GM11168 (cell line): ENCODE results near the gene SLC12A5.

Source experiments
- in situ Hi-C: fragments of 300-500 bp; cut with MboI; formaldehyde crosslinking; loops from one replicate; pipeline ENCODE4 v1.12.0; 2022; ENCODE audit warnings: low sequenced_read_pairs; ENCODE audit not compliant: unreplicated experiment

Gene SLC12A5

DNA sequence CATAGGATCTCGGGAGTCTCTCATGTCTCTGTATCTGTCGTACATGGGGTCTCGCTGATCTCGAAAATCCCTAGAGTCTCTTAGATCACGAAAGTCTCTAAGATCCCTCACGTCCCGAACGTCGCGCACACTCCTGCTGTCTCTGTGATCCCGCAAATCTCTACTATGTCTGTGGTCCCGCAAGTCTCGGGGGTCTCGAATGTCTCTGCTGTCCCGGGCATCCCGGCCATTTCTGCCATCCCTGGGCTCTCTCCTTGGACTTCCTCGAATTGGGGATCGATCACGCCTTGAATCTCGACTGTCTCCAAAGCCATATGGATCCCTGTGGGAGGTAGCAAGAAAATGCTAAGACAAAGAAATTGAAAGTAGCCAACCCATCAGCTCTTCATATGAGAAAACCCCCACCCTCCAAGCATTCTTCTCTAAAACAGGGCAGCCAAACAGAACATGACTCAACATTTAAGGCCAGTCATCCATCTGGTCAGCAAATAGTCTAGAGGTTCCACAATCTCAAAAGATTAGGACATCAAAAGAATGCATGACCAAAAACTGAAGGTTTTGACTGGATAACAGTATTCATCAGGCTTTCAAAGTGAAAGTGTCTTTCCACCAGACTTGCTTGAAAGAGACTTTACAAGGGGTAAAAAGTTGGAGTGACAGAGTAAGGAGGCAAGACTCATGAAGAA lies 41.3 kb downstream of the SLC12A5 start:
- in situ Hi-C loops: no loop called here

DNA sequence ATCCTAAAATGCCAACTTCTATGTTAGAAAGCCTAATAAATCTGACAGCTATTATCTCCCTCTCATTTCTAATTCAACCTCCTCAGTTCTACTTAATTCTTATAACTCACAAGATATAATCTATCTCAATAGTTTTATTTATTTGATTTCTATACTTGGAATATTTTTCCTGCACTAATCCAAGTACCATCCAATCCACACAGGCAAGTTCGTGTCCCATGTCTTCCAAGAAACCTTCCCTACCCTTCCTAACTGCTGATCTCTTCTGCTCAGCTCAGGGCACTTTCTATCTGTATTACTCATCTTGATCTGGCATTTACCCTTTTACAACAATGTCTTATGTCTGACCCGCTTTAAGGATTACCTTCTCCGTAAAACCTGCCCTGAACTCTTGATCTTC lies 42.6 kb downstream of the SLC12A5 start:
- in situ Hi-C loops: no loop called here

DNA sequence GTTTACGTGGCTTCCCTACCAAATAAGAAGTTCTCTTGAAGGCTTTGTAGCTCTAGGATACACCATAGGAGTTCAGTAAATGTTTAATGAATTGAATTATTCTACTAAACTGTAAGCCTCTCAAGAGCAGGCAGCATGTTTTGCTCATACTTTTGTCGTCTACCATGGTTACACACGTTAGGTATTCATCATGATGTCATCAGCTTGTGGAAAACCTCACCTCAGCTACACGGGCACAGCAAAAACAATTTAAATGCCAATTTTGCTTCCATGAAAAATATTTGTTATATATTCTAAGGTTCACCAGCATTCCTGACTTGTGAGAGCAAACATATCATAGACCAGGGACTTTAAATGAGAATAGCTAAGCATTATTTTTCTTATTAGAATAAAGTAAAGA lies 44.0 kb downstream of the SLC12A5 start:
- in situ Hi-C loops: no loop called here

DNA sequence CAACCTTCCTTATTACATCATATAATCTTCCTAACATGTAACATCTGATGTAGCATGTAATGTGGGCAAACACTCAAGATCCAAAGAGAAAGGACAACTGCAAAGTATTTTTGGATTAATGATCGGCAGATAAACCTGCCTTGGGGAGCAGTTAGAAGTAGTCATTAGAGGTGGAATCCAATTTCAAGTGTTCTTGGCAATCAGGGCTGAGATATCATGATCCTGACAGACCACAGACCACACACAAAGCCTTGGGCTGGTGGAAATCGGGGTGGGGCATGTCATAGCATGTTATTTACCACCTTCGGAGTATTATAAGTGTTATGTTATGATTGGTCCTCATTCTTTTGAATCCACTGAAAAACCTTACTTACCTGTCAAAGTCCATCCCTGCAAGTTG lies 44.4 kb downstream of the SLC12A5 start:
- in situ Hi-C loops: no loop called here

DNA sequence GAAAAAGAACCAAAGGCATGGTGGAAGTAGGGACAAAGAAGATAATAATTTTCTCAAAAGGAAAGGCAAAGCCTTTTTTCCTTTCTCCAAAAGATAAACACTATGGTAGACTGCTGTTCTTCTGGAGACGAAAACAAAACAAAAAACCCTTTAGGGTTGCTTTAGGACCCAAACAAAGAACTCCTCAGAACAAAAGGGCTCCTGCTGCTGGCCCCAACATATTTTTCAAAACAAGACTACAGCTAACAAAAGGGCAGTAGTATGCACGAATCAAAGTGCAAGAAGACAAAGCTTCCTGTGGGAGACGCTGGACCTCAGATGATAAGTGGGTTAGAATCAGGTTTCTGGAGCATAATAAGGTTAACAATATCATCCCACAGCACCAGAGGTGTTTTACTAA lies 45.0 kb downstream of the SLC12A5 start:
- in situ Hi-C loops: no loop called here

DNA sequence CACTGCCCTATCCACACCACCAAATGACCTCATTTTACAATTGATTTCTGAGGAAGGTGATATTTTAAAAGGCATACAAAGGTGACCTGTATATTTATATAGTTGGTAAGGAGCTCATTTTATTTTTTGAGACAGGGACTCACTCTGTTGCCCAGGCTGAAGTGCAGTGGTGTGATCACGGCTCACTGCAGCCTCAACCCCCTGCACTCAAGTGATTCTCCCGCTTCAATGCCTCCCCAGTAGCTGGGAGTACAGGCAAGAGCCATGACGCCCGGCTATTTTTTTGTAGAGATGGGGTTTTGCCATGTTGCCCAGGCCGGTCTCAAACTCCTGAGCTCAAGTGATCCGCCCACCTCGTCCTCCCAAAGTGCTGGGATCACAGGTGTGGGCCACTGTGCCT lies 47.8 kb downstream of the SLC12A5 start:
- in situ Hi-C loops: no loop called here

DNA sequence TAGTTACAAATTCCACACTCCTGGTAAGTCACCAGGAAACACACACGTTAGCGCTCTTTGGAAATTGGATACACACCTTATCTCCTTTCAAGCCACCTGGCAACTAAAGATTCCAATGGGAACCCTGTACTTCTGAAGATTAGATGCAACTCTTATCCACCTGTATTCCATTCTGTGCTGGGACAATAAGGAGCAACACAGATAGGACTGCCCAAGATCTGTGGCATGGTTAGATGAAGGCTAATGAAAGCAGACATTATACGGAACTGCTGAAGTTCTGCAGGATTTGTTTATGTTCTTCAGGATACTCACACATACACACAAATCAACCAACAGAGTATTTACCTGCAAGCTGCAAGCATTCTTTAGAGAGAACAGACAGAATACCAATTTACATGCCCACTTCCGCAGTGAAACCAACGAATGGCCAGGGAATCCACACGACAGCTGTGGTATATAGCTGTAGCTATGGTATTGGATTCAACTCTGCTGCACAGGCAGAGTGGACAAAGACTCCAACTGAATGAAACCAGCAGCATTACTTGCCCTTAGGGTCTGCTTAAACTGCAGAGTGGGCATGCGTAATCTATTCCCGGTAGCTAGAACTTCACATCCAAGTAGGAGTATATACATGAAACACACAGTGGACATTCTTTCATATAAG lies 48.8 kb downstream of the SLC12A5 start:
- in situ Hi-C loops: no loop called here

DNA sequence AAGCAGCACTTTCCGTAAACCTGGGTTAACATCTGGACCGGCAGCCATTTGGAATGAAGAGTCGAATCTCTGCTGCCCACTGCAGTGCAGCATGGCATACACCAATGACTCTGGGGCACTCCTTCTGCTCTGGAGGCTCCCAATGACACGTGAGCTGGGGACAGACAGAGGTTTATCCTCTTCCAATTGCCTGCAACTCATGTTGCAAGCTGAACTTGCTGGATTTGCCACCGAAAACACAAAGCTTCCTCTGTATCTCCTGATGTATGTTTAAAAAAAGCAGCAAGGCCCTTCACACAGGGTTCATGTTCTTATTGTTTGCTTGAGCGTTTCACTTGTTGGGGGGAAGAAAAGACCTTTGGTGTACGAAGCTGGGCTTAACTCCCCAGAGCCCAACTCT lies 49.9 kb downstream of the SLC12A5 start:
- in situ Hi-C loops: no loop called here

DNA sequence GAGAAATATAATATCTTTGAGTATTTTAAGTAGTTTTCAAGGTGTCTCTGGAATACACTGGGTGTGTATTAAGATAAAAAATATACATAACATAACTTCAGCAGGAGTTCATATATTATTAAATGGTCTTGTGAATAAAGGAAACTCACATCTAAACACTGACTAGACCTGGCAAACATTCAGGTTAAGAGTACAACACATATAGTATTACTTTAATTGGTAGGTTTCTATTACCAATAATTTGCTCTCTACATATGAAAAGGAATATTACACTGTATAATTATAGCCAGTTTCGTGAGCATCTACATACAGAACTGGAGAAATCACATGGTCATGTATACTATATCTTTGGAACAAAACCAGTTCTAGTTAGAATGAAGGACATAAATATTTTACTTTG lies 52.1 kb downstream of the SLC12A5 start:
- in situ Hi-C loops: no loop called here

DNA sequence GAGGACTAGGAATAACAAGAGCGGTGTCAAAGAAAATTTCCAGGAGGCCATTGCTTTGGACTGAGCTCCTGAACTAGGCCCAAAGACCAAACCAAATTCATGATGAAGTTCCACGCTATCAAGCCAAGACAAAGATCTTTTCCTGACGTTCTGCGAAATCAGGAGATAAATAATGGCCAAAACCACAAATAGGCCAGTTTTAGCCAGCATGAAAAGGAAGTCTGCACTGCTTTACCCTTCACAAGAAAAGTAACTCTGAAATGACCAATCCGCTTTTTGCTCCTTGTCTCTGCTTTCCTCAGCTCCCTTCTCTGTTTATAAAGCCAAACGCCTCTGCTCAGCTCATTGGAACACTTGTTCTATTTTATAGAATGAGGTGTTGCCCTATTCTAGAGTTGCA lies 54.1 kb downstream of the SLC12A5 start:
- in situ Hi-C loops: no loop called here

DNA sequence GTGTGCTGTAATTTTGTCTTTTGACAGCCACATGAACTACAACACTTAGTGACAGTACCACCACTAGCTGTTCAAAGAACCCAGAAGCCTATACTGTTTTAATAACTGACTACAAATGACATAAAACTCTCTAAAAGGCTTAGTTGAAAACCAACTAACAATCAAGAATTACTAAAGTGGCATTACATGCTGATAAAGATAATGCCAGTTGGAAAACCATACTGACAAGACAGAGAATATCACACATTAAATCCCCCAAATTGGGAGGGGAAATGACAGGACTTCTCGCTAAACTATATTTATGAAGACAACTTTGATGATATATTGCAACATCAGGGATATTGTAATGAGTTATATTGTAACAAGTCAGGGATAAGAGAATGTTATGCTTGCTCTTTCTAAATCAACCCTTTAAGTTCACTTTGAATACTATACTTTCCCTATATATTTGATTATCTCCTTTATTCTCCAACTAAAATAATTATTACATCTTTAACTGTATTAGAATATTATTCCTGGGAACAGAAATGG lies 54.6 kb downstream of the SLC12A5 start:
- in situ Hi-C loops: no loop called here

DNA sequence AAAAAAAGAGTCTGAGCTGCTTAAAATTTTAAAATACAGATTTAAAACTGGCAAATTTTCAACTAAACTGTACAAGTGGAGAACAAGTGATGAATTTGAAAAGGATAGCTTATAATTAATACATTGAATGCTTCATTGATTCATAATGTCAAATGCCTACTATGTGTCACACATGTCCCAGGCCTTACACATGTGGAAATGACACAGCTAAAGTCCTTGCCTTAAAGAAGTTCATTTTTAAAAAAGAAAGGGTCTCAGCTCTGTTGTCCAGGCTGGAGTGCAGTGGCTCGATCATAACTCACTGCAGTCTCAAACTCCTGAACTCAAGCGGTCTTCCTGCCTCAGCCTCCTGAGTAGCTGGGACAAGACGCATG lies 55.8 kb downstream of the SLC12A5 start:
- in situ Hi-C loops: no loop called here

DNA sequence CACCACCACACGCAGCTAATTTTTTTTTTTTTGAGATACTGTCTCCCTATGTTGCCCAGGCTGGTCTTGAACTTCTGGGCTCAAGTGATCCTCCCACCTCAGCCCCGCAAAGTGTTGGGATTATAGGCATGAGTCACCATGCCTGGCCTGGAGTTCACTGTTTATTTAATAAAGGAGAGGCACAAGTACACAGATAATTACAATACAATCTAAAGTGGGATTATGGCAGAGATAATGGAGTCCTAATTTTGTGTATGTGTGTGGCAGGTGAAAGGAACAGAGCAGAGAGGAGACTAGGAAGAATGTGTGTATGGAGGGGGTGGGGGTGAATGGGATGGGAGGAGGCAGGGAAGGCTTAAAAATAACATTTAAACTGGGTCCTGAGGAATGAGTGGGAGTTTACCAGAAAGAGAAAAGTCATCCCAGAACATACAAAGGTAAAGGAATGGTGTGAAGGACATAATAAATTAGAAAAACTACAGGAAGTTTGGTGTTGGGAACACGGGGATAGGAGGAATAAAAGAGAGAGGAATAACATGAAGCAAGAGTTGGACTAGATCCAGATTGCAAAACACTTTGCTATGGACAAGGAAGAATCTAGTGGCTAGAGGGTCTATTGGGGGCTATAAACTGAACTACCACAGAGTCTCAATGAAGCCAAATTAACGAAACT lies 56.3 kb downstream of the SLC12A5 start:
- in situ Hi-C loops: no loop called here

DNA sequence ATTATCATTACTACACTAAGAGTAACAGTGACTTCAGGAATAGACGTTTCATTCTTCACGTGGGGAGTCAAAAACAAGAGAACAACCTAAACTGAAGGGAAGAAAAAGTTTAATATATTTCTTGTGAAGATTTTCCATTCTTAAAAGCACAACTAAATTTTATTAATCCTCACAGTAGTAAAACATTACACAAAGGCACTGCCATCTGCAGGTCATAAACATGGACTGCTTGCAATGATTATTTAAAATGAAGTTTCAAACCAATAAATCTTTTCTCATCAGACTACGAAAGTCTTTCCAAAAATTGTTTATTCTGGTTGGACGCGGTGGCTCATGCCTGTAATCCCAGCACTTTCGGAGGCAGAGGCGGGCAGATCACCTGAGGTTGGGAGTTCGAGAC lies 58.1 kb downstream of the SLC12A5 start:
- in situ Hi-C loops: no loop called here

DNA sequence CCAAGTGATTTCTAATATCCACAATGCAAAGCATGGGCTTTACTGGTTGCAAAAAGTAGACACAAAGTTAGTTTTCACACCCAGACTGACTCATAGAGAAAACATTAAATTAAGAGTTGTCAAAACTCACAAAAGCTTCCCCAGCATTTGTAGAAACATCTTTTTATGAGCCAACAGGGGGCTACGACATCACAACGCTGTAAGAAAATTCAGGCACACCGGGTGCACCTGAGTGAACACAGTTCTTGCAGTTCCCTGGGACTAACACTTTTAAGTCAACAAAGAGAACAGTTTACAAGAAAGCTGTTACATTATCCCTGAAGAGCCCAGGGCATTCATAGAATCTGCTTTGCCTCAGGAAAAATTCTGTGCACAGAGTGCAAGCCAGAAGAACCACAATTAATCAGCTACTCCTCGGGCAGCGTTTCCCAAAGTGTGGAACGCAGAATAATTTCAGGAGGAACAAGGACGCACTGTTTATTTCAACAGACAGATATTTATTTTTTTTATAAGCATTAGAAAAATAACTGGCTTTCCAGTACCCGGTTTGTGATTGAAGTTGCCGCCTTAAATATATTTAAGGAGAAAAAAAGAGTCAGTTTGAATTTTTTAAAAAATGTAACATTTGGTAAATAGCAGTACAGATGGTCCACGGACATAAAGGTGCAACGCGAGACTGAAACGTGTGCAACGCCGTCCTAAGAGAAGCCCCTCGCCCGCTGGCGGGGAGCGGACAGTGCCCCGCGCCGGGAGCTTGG lies 59.6 kb downstream of the SLC12A5 start:
- in situ Hi-C loops: no loop called here

DNA sequence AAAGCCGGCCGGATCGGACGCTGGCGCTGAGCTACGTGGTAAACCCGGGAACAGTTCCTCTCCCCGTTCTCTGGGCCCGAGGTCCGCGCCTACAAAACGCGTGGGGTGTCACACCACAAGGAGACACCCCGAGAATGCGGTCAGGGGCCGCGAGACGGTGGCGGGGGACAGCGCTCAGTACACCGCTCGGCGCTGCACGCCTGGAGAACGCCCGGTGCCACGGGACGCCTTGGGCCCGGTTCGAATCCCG lies 60.1 kb downstream of the SLC12A5 start:
- in situ Hi-C loops: no loop called here

DNA sequence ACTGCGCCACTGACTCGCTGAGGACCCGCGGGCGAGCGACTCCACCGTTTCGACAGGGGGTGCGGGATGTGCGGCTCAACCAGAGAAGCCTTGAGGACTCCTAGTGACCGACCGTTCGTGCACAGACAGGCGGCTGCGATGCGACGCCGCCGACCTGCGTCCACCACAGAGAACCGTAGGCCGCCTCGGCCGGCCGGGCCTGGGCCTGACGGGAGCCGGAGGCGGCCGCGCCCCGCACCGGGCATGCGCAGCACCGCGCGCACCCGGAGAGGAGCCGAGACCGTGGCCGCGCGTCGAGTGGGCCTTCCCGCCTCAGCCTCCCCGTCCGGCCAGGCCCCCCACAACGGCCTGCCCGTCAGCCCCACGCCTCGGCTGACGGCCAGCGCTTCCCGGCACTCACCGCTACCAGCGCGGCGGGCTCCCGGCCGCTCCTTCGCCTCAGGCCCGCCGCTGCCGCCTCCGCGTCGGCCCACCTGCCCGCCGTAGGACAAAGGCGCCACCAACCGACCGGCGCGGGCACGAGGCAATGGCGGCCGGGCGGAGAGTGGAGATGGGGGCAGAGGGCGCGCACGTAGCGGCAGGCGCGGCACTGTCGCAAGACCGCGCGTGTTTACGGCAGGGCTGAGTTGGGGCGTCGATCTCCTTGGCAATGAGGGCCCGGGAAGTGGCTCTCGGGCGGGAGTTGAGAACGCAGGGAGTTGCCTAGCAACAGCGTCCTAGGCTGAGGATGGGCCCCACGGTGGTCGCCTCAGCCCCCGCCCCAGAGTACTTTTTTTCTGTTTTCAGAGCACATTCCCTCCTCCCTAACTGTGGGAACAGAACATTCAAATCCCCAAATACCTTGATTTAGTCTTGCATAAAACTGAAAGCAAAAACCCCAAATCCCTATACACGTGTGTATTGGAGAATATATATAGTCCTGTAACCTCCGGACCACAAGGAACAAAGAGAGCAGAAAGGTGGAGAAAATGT lies 60.7 kb downstream of the SLC12A5 start, which contains the start of gene NCOA5:
TSS of gene NCOA5 (minus strand) at position 546 of the 972 bp plus-strand sequence. CDS start 10,538 bp downstream, outside the sequence.
- in situ Hi-C loops: loop anchor here (5.0 to 10.0 kb wide), 2 partner anchors 72 to 805 kb away; no protein-coding TSS in a partner anchor

DNA sequence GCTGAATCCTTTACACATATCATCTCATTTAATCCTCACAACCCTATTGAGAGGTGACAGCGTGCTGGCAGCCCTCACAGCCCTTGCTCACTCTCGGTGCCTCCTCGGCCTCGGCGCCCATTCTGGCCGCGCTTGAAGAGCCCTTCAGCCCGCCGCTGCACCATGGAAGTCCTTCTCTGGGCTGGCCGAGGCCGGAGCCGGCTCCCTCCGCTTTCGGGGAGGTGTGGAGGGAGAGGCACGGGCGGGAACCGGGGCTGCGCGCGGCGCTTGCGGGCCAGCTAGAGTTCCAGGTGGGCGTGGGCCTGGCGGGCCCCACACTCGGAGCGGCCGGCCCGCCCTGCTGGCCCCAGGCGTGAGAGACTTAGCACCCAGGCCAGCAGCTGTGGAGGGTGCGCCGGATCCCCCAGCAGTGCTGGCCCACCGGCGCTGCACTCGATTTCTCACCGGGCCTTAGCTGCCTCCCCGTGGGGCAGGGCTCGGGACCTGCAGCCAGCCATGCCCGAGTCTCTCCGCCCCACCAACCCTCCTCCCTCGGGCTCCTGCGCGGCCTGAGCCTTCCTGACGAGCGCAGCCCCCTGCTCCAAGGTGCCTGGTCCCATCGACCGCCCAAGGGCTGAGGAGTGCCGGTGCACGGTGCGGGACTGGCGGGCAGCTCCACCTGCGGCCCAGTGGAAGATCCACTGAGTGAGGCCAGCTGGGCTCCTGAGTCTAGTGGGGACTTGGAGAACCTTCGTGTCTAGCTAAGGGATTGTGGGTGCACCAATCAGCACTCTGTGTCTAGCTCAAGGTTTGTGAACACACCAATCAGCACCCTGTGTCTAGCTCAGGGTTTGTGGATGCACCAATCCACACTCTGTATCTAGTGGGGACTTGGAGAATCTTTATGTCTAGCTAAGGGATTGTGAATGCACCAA lies 62.9 kb downstream of the SLC12A5 start:
- in situ Hi-C loops: loop anchor here (5.0 to 10.0 kb wide), 2 partner anchors 75 to 807 kb away; no protein-coding TSS in a partner anchor
